ENCODE data around the gene ARPP21. TPM values are rescaled to one million over a fixed set of nuclear protein-coding genes. Genes with fewer than 3 reads are reported as not detected.

Gene ARPP21
- total RNA-seq, 6 experiments from 2014 or later: not detected

DNA sequence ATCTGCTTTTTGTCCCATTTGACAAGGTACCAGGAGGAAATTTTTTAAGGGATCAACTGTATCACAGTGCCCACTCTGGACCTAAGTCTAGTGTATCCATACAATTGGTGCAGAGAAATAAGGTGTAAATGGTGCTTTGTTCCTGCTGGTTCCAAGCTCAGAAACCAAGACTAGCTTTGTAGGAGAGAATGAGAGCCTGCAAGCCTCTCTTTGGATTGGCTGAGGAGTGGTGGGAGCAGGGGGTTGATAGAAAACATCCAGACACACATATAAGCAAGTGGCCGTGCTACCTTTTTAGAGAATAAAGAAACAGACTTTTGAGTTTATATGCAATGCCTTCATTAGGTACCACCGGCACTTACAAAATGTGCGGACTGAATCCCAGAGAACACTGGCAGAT, 45.8 kb downstream of the ARPP21 start:
- no peaks in the 10 kb centered on the region for H3K4me1 Mint-ChIP-seq (ENCODE audit: low read depth)
- H3K36me3 Mint-ChIP-seq (ENCODE audit: low read depth): no peaks in the 10 kb centered on the region
- no peaks in the 10 kb centered on the region for H3K27me3 Mint-ChIP-seq (ENCODE audit: insufficient read depth)
- DNase-seq: no peak
- peaks cover 28% of the 10 kb centered on the region for H3K9me3 Mint-ChIP-seq
- no peak overlapping the region for H3K4me3 Mint-ChIP-seq
- H3K27ac Mint-ChIP-seq: no peak overlapping the region
- TF ChIP-seq, protein P1, sequence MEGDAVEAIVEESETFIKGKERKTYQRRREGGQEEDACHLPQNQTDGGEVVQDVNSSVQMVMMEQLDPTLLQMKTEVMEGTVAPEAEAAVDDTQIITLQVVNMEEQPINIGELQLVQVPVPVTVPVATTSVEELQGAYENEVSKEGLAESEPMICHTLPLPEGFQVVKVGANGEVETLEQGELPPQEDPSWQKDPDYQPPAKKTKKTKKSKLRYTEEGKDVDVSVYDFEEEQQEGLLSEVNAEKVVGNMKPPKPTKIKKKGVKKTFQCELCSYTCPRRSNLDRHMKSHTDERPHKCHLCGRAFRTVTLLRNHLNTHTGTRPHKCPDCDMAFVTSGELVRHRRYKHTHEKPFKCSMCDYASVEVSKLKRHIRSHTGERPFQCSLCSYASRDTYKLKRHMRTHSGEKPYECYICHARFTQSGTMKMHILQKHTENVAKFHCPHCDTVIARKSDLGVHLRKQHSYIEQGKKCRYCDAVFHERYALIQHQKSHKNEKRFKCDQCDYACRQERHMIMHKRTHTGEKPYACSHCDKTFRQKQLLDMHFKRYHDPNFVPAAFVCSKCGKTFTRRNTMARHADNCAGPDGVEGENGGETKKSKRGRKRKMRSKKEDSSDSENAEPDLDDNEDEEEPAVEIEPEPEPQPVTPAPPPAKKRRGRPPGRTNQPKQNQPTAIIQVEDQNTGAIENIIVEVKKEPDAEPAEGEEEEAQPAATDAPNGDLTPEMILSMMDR (IDR thresholded peaks at IDR 0.05): no peak

DNA sequence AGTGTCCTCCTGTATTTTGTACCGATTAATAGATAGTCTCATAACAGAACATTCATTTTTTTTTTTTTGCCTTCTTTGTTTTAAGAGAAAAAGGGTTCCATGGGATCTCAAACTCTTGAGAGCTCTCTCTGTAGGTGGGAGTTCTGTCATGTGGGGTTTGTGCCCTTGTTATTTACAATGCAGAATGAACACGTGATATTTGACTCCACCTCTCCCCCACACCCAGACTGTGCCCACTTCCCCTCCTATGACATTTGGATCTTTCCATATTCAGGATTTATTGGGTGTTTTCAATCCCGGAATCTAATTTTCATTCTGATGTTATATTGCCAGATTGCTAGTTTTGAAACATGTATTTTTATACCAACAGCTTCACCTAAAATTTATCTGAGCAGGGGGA, 49.5 kb downstream of the ARPP21 start:
- H3K27ac Mint-ChIP-seq: no peak overlapping the region

DNA sequence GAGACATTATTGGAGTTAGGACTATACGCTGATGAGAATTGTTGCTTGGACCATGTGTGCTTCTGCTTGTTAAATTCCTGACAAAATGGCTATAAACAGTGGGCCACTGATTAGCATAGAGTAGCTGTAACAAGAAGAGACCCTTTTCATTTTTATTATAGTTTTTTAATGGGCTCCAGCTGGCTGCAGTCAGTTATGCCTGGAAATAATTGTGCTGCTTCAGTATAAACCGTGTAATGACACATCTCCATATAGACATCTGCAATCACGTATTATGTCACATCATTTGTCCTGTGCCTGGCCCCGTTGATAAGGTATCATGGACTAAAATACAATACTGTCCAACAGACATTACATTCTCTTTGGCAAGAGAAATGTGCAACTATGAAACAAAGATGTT, 50.9 kb downstream of the ARPP21 start:
- no peak for DNase-seq
- H3K27ac Mint-ChIP-seq: no peak overlapping the region
- peaks cover 28% of the 10 kb centered on the region for H3K9me3 Mint-ChIP-seq
- H3K36me3 Mint-ChIP-seq (ENCODE audit: low read depth): no peaks in the 10 kb centered on the region
- no peaks in the 10 kb centered on the region for H3K4me1 Mint-ChIP-seq (ENCODE audit: low read depth)
- TF ChIP-seq, protein P1 (IDR thresholded peaks at IDR 0.05): no peak
- H3K27me3 Mint-ChIP-seq (ENCODE audit: insufficient read depth): no peaks in the 10 kb centered on the region
- H3K4me3 Mint-ChIP-seq: no peak overlapping the region

More for the DNA sequence above, 49.5 kb downstream of the ARPP21 start:
- TF ChIP-seq, protein P1 (IDR thresholded peaks at IDR 0.05): no peak
- Mint-ChIP-seq H3K4me3 (no peak overlapping the region), H3K9me3 (peaks cover 28% of the 10 kb centered on the region), H3K27me3 (ENCODE audit: insufficient read depth) (no peaks in the 10 kb centered on the region), H3K4me1 (ENCODE audit: low read depth) (no peaks in the 10 kb centered on the region), H3K36me3 (ENCODE audit: low read depth) (no peaks in the 10 kb centered on the region)
- no peak for DNase-seq

DNA sequence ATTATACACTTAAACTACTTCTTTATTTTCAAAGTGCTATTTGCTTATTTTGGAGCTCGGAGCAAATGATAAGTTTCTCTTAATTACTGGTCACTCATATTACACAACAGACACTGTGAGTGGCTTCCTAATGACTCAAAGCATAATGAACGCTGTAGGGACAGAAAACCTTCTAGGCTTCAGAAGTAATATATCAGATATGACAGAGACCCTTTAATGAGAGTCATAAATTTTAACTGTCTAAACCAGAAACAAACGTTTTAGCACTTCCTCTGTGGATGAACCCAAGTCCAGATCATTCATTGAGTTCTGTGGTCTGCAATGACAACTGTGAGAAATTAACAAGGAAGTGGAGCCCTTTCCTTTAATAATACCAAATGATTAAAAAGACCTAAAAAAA, 66.6 kb downstream of the ARPP21 start:
- TF ChIP-seq, protein P1 (IDR thresholded peaks at IDR 0.05): no peak
- H3K27ac Mint-ChIP-seq: no peak overlapping the region

DNA sequence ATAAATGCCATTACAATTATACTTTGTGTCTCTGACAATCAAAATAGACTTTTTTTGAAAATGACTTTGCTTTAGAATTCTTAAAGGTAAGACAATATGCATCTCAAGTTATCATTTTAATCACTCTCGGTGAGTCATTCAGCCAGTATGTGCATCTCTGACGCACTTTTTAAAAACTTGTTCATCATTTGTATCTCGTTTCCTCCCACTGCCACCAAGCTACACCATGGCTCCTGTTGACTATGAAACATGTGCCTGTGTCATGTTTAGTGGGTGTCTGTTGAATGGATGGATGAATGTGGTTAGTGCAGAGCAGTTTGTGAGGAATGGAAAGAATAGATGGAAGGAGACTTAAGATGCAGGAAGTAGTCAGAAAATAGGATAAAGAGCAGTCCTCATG, 68.6 kb downstream of the ARPP21 start:
- DNase-seq: no peak
- Mint-ChIP-seq H3K36me3 (ENCODE audit: low read depth) (no peaks in the 10 kb centered on the region), H3K4me3 (no peak overlapping the region), H3K4me1 (ENCODE audit: low read depth) (no peaks in the 10 kb centered on the region), H3K27me3 (ENCODE audit: insufficient read depth) (no peaks in the 10 kb centered on the region; the same call in 1 of the 2 replicates), H3K9me3 (peaks cover 40% of the 10 kb centered on the region), H3K27ac (no peak overlapping the region)
- TF ChIP-seq, protein P1 (IDR thresholded peaks at IDR 0.05): no peak

More for the DNA sequence above, 66.6 kb downstream of the ARPP21 start:
- Mint-ChIP-seq H3K27me3 (ENCODE audit: insufficient read depth) (no peaks in the 10 kb centered on the region), H3K4me1 (ENCODE audit: low read depth) (no peaks in the 10 kb centered on the region), H3K36me3 (ENCODE audit: low read depth) (no peaks in the 10 kb centered on the region), H3K9me3 (peaks cover 36% of the 10 kb centered on the region), H3K4me3 (no peak overlapping the region)
- no peak for DNase-seq

All from HFFc6 (cell line).